Glomerular endothelial cell (primary cell): ENCODE measurements around the gene SNAP47. TPM values are rescaled to one million over a fixed set of nuclear protein-coding genes. Genes with fewer than 3 reads are reported as not detected.
A peak's percentile ranks its signal among the peaks of the same experiment; 100 is the strongest.

Source experiments
- DNase-seq: peaks from one replicate; pipeline ENCODE4 v3.0.0-alpha.2; 2011; ENCODE audit warnings: low read depth, low spot score; ENCODE audit errors: extremely low read depth
- total RNA-seq: library from RNA; depleted of rRNA; stranded (reverse); fragments of >200 nt; gene quantifications from 2 replicates; pipeline ENCODE4 v1.2.3, GENCODE V29; 2015

The SNAP47 gene
- total RNA-seq, 1 donor from 2014 or later: 30.9 TPM

DNA sequence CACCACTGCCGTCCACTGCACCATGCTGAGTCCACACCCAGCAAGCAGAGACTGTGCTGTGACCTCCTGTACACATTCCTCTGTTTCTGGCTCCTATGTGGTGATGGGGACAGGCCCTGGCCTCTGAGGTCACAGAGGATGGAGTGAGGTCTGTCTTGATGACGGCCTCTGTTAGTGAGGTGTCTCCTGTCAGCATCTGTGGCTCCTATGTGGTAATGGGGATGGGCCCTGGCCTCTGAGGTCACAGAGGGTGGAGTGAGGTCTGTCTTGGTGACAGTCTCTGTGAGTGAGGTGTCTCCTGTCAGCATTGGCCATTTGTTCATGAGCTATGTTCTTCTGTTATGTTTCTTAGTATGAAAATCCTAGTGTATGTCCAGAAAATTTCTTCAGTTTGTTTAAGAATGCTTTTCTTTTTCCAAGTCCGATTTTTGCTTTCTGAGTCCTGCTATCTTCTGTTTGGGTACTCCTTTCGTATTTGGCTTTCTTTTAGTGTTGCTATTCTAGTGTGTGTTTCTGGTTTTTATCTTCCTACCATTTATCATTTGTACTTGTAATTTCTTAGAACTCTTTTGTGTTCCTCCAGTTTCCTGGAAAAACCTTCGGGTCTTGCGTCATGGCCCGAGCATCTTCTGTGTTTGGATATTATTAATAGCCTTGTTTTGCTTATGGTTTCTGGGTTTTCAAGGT lies 13.4 kb downstream of the SNAP47 start:
- no peak for DNase-seq

- DNase-seq: no peak
Observed at GRCh38 chr1:227749225-227749624, 14.0 kb downstream of the SNAP47 start.

- no peak for DNase-seq
Observed at GRCh38 chr1:227749916-227750710, 14.9 kb downstream of the SNAP47 start.

DNA sequence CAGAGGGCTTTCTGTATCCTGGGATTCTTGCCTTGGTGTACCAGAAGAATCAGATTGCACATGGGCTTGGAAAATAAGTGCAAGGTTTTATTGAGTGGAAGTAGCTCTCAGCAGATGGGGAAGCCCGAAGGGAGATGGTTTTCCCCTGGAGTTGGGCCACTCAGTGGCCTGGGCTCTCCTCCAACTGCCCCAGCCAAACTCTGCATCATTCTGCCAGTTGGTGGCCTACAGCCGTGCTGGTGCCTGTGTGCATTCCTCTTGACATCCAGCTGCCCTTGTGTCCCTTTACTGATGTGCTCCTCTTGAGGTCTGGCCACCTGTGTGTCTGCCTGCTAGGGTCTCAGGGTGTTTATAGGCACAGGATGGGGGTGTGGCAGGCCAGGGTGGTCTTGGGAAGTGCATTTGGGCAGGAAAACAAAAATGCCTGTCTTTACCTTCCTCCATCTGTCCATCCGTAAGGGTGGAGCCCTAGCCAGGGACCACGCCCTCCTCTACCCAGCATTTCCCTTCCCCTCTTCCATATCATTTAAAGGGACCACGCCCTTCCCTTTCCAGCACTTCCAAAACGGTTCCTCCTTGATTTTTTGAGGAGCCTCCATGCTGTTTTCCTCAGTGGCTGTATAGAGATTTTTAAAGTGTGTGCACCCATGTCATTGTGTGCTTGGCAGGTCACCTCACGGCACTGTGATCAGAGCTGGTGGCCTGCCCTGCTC lies 18.9 kb downstream of the SNAP47 start:
- DNase-seq: no peak

GRCh38 chr1:227754958-227755357 lies 19.7 kb downstream of the SNAP47 start:
- no peak for DNase-seq

DNA sequence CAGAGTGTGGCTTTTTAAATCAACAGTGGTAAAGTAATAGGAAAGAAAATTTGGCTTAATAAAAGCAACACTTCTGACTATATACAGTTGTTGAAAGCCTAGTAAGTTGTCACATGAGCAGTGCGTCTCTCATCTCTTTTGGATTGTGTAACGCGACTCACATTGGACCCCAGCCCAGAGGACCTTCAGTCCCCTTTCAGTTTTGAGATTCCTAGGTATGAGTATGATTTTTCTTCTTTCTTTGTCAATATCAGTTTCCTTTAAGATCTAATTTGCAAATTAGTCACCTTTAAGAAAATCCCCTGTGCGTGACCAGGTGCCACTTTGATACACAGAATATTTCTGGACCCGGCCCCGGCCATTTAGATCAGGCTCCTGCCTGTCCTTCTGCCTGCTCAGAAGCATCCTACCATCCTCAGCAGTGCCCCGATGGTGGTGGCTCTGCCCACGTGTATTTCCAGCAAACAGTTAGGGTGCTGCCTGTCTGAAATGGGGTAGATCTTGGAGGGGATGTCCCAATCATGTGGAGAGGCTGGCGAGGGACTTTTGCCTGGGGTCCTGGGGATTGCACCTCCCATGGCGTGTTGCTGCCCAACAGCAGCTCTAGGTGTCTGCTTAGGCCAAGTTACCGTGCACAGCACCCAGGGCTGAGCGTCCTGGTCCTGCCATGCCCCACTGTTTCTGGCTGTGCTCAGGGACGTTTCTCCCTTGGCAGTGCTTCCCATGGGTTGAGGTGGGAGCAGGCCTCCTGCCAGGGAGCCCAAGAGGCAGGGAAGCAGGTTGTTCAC lies 21.1 kb downstream of the SNAP47 start:
- no peak for DNase-seq

- DNase-seq: no peak
Observed at GRCh38 chr1:227757781-227758180, 22.5 kb downstream of the SNAP47 start.

DNA sequence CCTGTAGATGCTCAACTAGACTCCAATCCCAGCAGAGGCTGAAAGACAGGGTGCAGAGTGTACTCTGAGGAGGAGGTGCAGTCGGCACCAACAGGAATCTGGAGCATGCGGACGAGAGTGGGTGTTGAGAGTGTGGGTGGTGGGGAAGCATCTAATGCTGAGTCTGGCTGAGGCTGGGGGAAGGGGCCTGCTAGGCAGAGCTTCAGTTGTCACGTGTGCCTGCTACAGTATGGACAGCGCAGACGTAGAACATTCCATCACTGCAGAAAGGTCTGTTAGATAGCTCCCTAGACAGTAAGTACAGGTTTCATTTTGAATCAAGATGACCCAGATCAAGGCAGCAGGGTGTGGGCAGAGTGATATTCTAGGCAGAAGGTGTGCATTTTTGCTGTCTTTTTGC lies 23.1 kb downstream of the SNAP47 start:
- DNase-seq: no peak

- peak; percentile 25 for DNase-seq
Observed at GRCh38 chr1:227759341-227760300, 24.4 kb downstream of the SNAP47 start.

DNA sequence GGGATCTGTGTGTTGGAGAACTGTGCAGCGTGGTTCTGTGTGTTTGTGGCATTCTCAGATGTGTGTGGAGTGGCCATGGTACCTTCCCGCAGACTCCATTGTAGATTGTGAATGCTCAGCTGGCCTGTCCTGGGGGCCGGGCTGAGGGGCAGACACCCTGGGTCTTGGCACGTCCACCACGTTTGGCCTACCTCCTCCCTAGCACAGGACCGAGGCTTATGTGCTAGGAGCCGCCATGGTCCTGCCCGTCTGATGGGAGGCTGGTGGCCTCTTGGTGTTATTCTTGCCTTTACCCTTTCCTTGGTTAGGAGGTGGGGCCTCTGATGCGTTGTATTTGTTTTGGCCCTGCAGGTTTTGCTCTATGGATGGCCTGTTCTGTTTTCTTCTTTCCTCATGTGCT lies 25.1 kb downstream of the SNAP47 start:
- no peak for DNase-seq

GRCh38 chr1:227761621-227762230 lies 26.5 kb downstream of the SNAP47 start:
- no peak for DNase-seq

- peak; percentile 10 for DNase-seq
Observed at GRCh38 chr1:227762231-227762911, 27.1 kb downstream of the SNAP47 start.

GRCh38 chr1:227763246-227764018 lies 28.2 kb downstream of the SNAP47 start:
- no peak for DNase-seq

- DNase-seq: no peak
Observed at GRCh38 chr1:227764019-227764391, 28.8 kb downstream of the SNAP47 start.

- DNase-seq: no peak
Observed at GRCh38 chr1:227765261-227766014, 30.2 kb downstream of the SNAP47 start.

DNA sequence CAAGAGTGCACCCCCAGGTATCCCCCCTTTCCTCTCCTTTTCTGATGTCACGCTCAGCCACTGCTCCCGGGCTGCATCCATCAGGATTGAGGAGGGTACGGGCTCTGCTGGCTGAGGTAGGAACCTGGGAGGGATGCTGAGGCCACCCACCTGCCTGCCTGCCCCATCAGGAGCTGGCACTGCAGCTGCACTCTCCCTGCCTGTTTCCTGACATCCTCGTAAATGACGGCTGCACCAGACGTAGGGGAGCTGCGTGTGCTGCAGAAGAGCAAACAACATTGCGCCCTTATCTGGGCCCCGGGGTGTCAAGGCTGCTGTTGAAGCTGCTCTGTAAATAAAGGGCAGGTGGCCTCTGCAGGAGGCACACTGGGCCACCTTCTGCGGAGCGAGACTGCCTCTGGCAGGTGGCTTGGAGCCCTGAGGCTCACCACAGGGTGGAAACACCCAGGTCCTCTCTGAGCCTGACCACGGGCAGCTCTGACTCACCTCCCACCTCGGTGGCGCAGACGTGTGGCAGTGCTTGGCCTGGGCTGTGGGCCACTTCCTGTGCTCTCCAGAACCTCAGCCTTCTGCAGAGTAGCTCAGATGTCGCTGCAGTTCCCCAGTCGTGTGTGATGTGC lies 30.9 kb downstream of the SNAP47 start:
- no peak for DNase-seq
